Urothelium cell line (cell line): ENCODE measurements around the gene CHST6.
"Not testable (repeated sequence)": the region's sequence is repeated elsewhere in the genome, so short reads cannot be mapped to it uniquely, and the experiment has no call there.

Experiments
- DNase-seq: peaks from one replicate; pipeline ENCODE4 v3.0.0; 2011; ENCODE audit warnings: low spot score, mixed read lengths
- FAIRE-seq: peaks from 2 replicates; lab custom pipeline; 2011; peaks lifted over from hg19 to GRCh38; lab: Jason Lieb, UNC

The CHST6 gene

GRCh38 chr16:75477680-75478473 is 17.4 kb downstream of the CHST6 start:
- DNase-seq (no peak), FAIRE-seq (no peak)

- FAIRE-seq (no peak), DNase-seq (no peak)
Observed at GRCh38 chr16:75476817-75477216, 18.4 kb downstream of the CHST6 start.

- FAIRE-seq: no peak
- no peak for DNase-seq
Observed at GRCh38 chr16:75475420-75475847, 19.8 kb downstream of the CHST6 start.

GRCh38 chr16:75472908-75473877 is 22.0 kb downstream of the CHST6 start:
- FAIRE-seq (no peak), DNase-seq (no peak)

GRCh38 chr16:75471723-75472633 is 23.3 kb downstream of the CHST6 start:
- FAIRE-seq: no peak
- peak; percentile 78 for DNase-seq

- FAIRE-seq: no peak
- no peak for DNase-seq
Observed at GRCh38 chr16:75466760-75467159, 28.5 kb downstream of the CHST6 start.

GRCh38 chr16:75464122-75464918 is 30.9 kb downstream of the CHST6 start, which contains the start of gene TMEM170A:
TMEM170A (minus strand) TSS chr16:75464689; CDS start chr16:75464600, 89 bp downstream.
- FAIRE-seq (peak; percentile 74), DNase-seq (peak; percentile 98)

- FAIRE-seq: not testable (repeated sequence)
- peak; percentile 46 for DNase-seq
Observed at GRCh38 chr16:75463389-75464121, 31.7 kb downstream of the CHST6 start.

GRCh38 chr16:75462806-75463205 is 32.4 kb downstream of the CHST6 start:
- FAIRE-seq (no peak), DNase-seq (no peak)

GRCh38 chr16:75461575-75461974 is 33.7 kb downstream of the CHST6 start:
- FAIRE-seq: no peak
- no peak for DNase-seq

GRCh38 chr16:75460446-75460845 is 34.8 kb downstream of the CHST6 start:
- DNase-seq (no peak), FAIRE-seq (no peak)

- DNase-seq: no peak
- FAIRE-seq: no peak
Observed at GRCh38 chr16:75459691-75460090, 35.5 kb downstream of the CHST6 start.

- FAIRE-seq (no peak), DNase-seq (no peak)
Observed at GRCh38 chr16:75458439-75458838, 36.8 kb downstream of the CHST6 start.

- DNase-seq (no peak), FAIRE-seq (no peak)
Observed at GRCh38 chr16:75458029-75458428, 37.2 kb downstream of the CHST6 start.

- no peak for FAIRE-seq
Observed at GRCh38 chr16:75457485-75458021, 37.7 kb downstream of the CHST6 start.

GRCh38 chr16:75456971-75457370 is 38.3 kb downstream of the CHST6 start:
- DNase-seq (no peak), FAIRE-seq (no peak)

More at GRCh38 chr16:75457485-75458021, 37.7 kb downstream of the CHST6 start:
- no peak for DNase-seq

GRCh38 chr16:75456486-75456885 is 38.8 kb downstream of the CHST6 start:
- FAIRE-seq, DNase-seq: not testable (repeated sequence)

GRCh38 chr16:75455677-75456076 is 39.6 kb downstream of the CHST6 start:
- no peak for FAIRE-seq
- no peak for DNase-seq
